IPS-15b (cell line): ENCODE results near the gene PGLYRP3.
"Not testable (repeated sequence)": the region's sequence is repeated elsewhere in the genome, so short reads cannot be mapped to it uniquely, and the experiment has no call there.

ENCODE experiments used
- H3K27me3 ChIP-seq: one replicate; pipeline ENCODE4 v1.6.1; 2013; ENCODE audit warnings: low read length; ENCODE audit not compliant: control insufficient read depth, insufficient read depth
- H3K36me3 ChIP-seq: one replicate; pipeline ENCODE4 v1.6.1; 2013; ENCODE audit warnings: low read length; ENCODE audit not compliant: control insufficient read depth, insufficient read depth
- H3K4me1 ChIP-seq: one replicate; pipeline ENCODE4 v1.6.1; 2013; ENCODE audit warnings: mild to moderate bottlenecking, low read length; ENCODE audit not compliant: control insufficient read depth, insufficient read depth
- H3K4me3 ChIP-seq: one replicate; pipeline ENCODE4 v1.5.1; 2013; ENCODE audit warnings: low read depth, low read length
- H3K9ac ChIP-seq: one replicate; pipeline ENCODE4 v1.6.1; 2013; ENCODE audit warnings: low read depth, mild to moderate bottlenecking, low read length
- H3K9me3 ChIP-seq: one replicate; pipeline ENCODE4 v1.6.1; 2013; ENCODE audit warnings: mild to moderate bottlenecking, low read length; ENCODE audit not compliant: control insufficient read depth, insufficient read depth

The PGLYRP3 gene

DNA sequence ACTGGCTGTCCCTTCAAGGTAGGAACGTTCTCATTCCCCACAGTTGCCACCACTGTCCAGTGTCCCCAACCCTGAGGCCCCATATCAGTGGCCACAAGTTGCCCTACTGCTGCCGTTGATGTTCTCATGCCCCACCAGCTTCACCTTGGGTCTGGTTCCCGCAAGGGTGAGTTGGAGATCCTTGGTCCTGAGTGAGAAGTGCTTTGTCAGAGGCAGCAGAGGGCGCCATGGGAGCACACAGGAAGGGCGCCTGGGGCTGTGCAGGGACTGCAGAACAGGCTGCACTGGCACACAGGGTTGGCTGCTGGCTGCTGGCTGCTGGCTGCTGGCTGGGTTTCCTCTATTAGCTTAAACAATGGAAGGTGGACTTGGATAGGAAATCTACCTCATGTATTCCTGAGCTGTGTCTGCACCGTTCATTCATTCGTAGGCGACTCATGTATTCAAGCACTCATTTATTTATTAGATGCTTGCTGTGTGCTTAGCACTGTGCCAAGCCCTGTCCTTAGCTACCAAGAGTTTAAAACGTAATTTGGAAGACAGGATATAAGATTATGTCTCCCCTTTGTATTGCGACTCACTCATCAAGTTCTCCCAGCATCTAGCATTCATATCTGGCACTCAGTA lies 42.8 kb upstream of the PGLYRP3 start:
- H3K36me3 ChIP-seq: no peaks in the 10 kb centered on the region
- no peak overlapping the region for H3K4me3 ChIP-seq
- H3K9ac ChIP-seq: no peak overlapping the region
- H3K27me3 ChIP-seq: no peaks in the 10 kb centered on the region
- H3K4me1 ChIP-seq: no peaks in the 10 kb centered on the region
- no peaks in the 10 kb centered on the region for H3K9me3 ChIP-seq

DNA sequence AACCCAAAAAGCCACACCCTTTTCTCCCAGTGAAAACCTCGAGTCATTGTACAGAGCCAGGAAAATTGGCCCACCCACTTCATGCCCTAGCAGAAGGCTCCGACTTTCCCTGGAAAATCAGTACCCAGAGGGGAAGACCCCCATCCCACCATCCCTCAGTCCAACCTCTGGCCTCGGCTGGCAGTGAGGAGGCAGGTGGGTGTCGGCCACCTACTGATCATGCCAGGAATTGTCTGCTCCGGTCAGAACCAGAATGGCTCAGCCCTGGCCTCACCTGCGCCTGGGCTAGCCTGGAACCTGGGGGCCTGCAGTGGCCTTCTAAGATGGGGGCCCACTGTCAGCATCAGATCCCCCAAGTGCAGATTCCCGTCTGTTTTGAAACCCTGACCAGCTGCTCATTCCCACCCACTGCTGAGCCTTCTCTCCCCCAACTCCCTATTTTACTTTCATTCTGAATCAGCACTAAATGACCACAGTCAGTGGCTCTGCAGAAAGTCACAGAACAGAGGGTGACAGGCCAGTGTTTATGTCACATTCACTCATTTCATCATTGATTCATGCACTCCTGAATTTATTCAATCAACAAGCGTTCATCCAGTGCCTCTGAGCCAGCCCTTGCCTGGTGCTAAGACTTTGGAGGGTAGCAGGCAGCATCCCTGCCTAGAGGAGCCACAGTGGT lies 41.9 kb upstream of the PGLYRP3 start:
- Histone ChIP-seq H3K9ac (no peak overlapping the region), H3K27me3 (no peaks in the 10 kb centered on the region)

DNA sequence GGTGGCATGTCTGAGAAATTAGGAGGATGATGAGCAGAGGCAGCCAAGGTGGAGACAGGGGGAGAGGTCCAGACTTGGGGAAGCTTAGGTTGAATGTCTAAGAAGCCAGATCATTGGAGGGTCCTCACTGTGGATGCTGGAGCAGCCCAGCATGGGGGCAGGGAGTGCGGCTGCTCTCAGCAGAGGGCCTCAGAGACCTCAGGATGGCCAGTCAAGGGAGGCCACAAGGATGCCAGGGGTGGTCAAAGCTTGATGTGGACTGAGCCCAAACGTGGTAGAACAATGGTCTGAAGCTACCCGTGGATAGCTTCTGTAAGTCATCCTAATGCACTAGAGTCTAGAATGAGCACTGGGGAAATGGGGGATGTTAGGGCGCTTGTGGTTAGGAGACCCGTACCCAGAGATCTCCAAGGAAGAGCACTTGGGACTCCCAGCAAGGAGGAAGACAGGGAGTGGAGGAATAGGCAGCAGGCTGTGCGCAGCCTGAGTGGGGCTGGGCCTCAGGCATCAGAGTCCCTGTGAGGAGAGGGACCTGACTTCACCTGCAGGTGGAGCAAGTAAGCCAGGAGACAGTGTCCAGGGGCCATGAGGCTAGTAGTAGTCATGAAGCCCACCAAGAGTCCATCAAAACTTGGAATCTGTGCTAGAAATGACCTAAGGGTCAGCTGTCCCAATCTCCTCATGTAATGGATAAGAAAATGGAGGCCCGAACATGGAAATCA lies 40.6 kb upstream of the PGLYRP3 start:
- H3K9me3 ChIP-seq: no peaks in the 10 kb centered on the region
- no peaks in the 10 kb centered on the region for H3K36me3 ChIP-seq
- no peak overlapping the region for H3K9ac ChIP-seq
- H3K4me1 ChIP-seq: no peaks in the 10 kb centered on the region
- peaks cover 4% of the 10 kb centered on the region for H3K27me3 ChIP-seq
- no peak overlapping the region for H3K4me3 ChIP-seq

More for the DNA sequence above, 41.9 kb upstream of the PGLYRP3 start:
- no peak overlapping the region for H3K4me3 ChIP-seq
- no peaks in the 10 kb centered on the region for H3K9me3 ChIP-seq
- H3K36me3 ChIP-seq: no peaks in the 10 kb centered on the region
- H3K4me1 ChIP-seq: no peaks in the 10 kb centered on the region

DNA sequence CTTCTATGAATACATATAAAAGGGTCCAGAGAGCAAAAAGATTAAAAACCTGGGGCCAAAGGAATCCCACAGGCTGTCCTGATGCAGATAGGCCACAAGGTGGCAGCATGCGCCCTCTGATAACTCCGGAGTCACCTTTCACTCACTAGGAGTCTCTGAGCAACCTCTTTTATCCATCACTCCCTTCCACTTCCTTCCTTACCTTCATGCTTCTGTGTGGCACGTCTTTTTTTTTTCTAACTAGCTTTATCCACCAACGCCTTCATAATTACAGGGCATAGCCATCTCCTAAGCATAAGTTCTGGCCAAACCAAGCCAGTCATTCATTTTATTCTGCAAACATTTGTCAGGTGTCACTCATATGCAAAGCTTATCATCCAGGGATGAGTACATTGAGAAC lies 39.8 kb upstream of the PGLYRP3 start:
- no peak overlapping the region for H3K4me3 ChIP-seq
- H3K27me3 ChIP-seq: peaks cover 4% of the 10 kb centered on the region
- no peaks in the 10 kb centered on the region for H3K9me3 ChIP-seq
- H3K9ac ChIP-seq: no peak overlapping the region
- H3K4me1 ChIP-seq: no peaks in the 10 kb centered on the region
- no peaks in the 10 kb centered on the region for H3K36me3 ChIP-seq

DNA sequence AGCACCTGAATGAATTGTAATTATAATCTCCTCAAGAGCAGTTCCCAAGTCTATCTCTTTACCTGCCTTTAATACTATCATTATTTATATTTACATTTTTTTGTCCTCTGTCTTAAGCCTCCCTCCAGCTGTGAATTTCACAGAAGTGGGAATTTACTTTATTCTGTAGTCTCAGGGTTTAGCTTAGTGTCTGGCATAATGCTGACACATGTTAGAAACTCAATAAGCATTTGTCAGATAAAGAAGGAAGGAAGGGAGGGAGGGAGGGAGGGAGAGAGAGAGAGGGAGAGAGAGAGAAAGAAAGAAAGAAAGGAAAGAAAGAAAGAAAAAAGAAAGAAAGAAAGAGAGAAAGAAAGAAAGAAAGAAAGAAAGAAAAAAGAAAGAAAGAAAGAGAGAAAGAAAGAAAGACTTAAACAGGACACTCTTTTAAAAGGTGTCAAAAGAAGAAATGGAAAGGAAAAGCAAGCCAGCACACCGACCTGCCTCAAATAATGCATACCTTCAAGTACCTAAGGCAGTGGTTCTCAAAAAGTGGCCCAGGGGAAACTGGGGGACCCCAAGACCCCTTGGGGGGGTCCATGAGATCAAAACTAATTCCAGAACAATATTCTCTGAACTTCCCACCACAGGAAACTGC lies 37.7 kb upstream of the PGLYRP3 start:
- Histone ChIP-seq H3K27me3 (peaks cover 4% of the 10 kb centered on the region), H3K9me3 (no peaks in the 10 kb centered on the region), H3K9ac (no peak overlapping the region), H3K4me1 (no peaks in the 10 kb centered on the region), H3K4me3 (no peak overlapping the region), H3K36me3 (no peaks in the 10 kb centered on the region)

DNA sequence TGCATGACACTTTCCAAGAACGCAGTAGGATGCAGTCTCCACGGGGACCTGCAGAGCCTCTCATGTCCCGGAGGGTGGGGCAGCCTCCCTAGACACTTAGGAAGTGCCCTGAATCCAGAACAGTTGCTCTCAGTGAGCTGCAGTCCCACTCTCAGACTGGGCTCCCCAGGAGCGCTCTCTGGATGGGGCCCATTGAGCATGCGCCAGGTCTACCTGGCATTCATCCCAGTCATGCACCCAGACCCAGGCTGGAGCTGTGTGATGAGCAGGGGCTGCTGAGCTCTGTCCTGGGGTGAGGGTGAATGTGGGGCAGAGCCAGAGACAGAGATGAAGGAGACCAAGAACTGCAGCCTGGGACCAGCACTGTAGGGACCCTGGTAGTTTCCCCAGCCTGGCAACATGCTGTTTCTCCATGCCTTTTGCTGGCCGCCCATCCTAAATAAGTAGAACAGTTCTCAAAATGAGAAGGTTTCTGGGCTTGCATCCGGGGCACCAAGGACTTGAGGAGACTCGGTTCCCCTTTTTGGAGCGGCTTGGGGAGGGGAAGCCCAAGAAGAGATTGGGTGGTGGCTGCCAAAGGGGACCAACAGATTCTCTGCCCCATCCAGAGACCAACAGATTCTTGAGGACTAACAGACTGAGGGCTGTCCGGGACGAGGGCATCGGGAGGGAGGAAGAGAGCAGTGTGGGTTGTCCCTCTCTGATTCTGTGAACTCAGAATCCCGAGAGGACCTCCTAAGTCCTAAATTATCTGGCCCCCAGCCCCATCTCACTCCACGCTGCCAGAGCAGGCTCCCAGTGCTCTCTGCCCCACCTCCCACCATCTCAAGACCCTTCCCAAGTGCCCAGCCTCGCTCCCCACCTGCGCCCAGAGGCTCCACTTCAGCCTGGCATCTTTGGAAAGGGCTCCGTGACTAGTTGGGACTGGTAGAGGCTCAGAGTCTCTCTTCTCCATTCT lies 36.9 kb upstream of the PGLYRP3 start:
- H3K36me3 ChIP-seq: no peaks in the 10 kb centered on the region
- no peak overlapping the region for H3K9ac ChIP-seq
- no peaks in the 10 kb centered on the region for H3K4me1 ChIP-seq
- H3K9me3 ChIP-seq: no peaks in the 10 kb centered on the region
- peaks cover 4% of the 10 kb centered on the region for H3K27me3 ChIP-seq
- H3K4me3 ChIP-seq: no peak overlapping the region

DNA sequence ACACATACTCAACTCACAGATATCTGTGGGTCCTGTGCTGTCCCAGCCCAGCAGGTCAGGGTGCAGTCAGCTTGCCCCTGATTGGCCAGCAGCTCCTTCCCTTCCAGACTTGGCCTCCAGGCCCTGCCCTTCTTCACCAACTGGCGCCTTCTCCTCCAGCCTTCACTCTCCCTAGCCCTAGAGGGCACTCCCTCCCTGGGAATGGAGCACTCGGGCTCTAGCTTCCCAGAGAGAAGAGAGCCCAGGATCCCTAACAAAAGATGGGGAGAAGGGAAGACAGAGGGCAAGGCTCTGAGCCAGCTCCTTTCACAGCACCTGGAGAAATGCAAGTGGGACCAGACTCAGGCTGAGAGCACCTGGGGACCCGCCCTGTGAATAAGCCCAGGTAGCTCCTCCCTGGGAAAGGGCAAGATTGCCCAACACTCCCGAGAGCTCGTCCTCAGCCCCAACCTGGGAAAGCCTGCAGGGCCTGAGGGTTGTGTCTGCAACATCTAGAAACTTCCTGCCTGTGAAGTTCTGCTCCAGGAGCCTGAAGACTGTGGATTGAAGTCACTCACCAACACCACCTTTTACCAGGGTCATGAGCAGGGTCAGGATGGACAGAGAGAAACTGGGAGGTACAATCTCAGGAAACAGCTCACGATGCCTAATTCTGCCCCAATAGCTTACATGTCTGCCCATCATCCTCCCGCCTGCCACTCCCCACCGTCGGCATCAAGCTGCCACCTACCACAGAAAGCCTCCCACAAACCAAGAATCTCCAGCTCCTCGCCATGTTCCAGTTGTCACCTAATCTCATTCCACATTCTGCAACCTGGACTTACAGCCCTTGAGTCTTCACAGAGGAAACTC lies 36.0 kb upstream of the PGLYRP3 start, which contains the start of gene PGLYRP4:
Gene PGLYRP4, minus strand, starts transcription at position 331 of the 852 bp plus-strand sequence. CDS start 909 bp downstream, outside the sequence.
- Histone ChIP-seq H3K4me3 (no peak within 1 kb of the TSS), H3K36me3 (no peaks in the 10 kb centered on the region), H3K4me1 (no peaks in the 10 kb centered on the region), H3K9me3 (no peaks in the 10 kb centered on the region), H3K9ac (no peak within 1 kb of the TSS), H3K27me3 (peaks cover 4% of the 10 kb centered on the region)

DNA sequence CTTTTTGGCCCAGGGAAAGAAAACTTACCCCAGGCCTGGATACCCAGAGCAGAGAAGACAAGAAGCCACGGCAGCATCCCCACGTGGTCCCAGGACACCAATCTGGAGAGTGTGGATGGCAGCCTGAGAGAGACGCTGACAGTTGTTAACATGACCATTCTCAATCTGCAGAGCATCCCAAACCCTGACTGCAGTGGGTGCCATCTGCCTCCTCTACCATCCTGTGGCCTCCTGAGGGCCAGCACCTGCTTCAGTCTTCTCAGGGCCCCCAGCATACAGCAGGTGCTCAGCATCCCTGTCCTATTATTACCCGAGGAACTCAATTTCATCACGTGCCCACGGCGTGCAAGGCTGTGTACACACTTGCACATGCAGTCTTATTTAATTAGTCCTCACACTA lies 35.1 kb upstream of the PGLYRP3 start:
- Histone ChIP-seq H3K27me3 (peaks cover 4% of the 10 kb centered on the region), H3K36me3 (no peaks in the 10 kb centered on the region), H3K9ac (no peak overlapping the region), H3K9me3 (no peaks in the 10 kb centered on the region), H3K4me3 (no peak overlapping the region), H3K4me1 (no peaks in the 10 kb centered on the region)

DNA sequence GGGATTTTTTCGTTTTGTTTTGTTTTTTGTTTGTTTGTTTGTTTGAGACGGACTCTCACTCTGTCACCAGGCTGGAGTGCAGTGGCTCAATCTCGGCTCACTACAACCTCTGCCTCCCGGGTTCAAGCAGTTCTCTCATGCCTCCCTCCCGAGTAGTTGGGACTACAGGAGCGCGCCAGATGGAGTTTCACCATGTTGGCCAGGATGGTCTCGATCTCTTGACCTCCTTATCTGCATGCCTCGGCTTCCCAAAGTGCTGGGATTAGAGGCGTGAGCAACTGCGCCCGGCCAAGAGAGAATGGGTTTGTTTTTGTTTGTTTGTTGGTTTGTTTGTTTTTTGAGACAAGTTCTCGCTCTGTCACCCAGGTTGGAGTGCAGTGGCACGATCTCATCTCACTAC lies 34.3 kb upstream of the PGLYRP3 start:
- H3K9me3 ChIP-seq, H3K4me1 ChIP-seq, H3K36me3 ChIP-seq, H3K4me3 ChIP-seq, H3K9ac ChIP-seq, H3K27me3 ChIP-seq: not testable (repeated sequence)

DNA sequence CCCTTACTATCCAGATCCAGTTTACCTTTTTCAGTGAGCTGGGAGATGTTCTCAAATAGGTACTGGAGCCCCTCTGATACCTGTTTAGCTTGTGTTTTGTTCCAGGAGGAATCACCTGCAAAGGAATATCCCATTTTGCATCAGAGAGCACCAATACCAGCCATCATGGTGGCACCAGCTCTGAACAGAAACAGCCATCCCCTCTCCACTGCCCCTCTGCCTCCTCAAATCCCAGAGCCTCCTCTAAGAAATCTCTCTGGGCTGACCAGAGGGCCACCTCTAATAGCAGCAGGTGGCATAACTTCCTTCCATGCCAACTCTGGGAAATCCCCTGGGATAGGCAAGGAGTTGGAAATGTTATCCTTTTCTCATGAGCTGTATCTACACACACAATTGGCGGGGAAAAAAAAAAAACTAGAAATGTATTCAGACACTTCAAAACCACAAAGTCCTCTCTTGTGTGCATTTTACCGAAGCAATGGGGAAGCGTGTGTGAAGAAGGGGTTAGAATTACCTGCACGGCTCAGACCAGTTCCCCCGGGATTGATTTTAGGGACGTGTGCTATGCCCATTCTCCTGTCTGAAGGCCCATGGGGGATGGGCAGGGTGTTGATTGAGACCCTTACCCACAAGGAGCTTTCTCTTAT lies 33.4 kb upstream of the PGLYRP3 start:
- H3K9me3 ChIP-seq: no peaks in the 10 kb centered on the region
- H3K9ac ChIP-seq: no peak overlapping the region
- no peak overlapping the region for H3K4me3 ChIP-seq

More for the DNA sequence above, 33.4 kb upstream of the PGLYRP3 start:
- Histone ChIP-seq H3K4me1 (no peaks in the 10 kb centered on the region), H3K27me3 (peaks cover 4% of the 10 kb centered on the region), H3K36me3 (no peaks in the 10 kb centered on the region)
